SK-N-SH treated with all-trans-retinoic acid at 6 μM for 48 hours (cell line): ENCODE results near the gene PAPPA2.

Experiments used
- BACH2 ChIP-seq: fragments of 250-450 bp; sonication (Bioruptor Pico); IDR thresholded peaks from 2 replicates; pipeline ENCODE4 v1.9.0; 2021; ENCODE audit warnings: mild to moderate bottlenecking, borderline replicate concordance
- CSDC2 ChIP-seq: fragments of 250-450 bp; sonication (Bioruptor Pico); IDR thresholded peaks from 2 replicates; pipeline ENCODE4 v1.5.0; 2020; ENCODE audit warnings: mild to moderate bottlenecking, moderate library complexity
- GLIS3 ChIP-seq: fragments of 250-450 bp; sonication (Bioruptor Pico); IDR thresholded peaks from 2 replicates; pipeline ENCODE4 v1.5.0; 2020; ENCODE audit warnings: mild to moderate bottlenecking, moderate library complexity
- ISL1 ChIP-seq: fragments of 250-450 bp; sonication (Bioruptor Pico); IDR thresholded peaks from 2 replicates; pipeline ENCODE4 v2.1.2; 2022; ENCODE audit warnings: mild to moderate bottlenecking, moderate library complexity
- TOX ChIP-seq: fragments of 250-450 bp; sonication (Bioruptor Pico); IDR thresholded peaks from 2 replicates; pipeline ENCODE4 v1.8.0; 2021; ENCODE audit warnings: mild to moderate bottlenecking, moderate library complexity, borderline replicate concordance
- ZFP30 ChIP-seq: fragments of 450-650 bp; formaldehyde crosslinking; IDR thresholded peaks from 2 replicates; pipeline ENCODE4 v1.5.0; 2022; ENCODE audit warnings: mild to moderate bottlenecking, moderate library complexity
- ZNF565 ChIP-seq: fragments of 450-650 bp; formaldehyde crosslinking; conservative IDR thresholded peaks from 2 replicates; pipeline ENCODE4 v1.5.0; 2020; ENCODE audit warnings: low read depth, mild to moderate bottlenecking, moderate library complexity
- ZNF70 ChIP-seq: fragments of 450-650 bp; formaldehyde crosslinking; IDR thresholded peaks from 2 replicates; pipeline ENCODE4 v1.5.0; 2020; ENCODE audit warnings: mild to moderate bottlenecking, moderate library complexity
- TF ChIP-seq, protein P1 (sequence below): fragments of 250-450 bp; sonication (Bioruptor Pico); IDR thresholded peaks from 2 replicates; pipeline ENCODE4 v1.8.0; 2020; ENCODE audit warnings: mild to moderate bottlenecking, moderate library complexity, borderline replicate concordance
- TF ChIP-seq, protein P2 (sequence below): fragments of 250-450 bp; sonication (Bioruptor Pico); IDR thresholded peaks from 2 replicates; pipeline ENCODE4 v1.5.0; 2020; ENCODE audit warnings: mild to moderate bottlenecking, moderate library complexity

DNA sequence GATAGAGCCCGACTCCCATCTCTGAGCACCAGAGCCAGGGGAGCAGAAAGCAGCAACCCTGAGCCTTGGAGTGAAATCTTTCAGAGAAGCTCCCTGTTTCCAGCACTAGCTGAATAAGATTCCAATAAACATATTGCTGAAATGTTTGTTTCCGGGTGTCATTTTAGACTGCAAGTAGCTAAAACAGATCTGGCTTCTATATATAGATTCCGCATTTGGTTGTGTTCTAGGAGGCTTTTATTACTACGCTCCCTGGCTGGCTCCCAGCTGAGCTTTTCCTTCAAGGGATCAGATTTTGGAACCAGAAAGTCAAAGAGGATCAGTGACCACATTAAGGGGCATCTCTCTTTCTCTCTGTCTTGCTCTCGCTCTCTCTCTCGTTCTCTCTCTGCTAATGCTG lies 88.2 kb downstream of the PAPPA2 start:
- TF ChIP-seq CSDC2 (CRISPR knock-in tag) (no peak), GLIS3 (CRISPR knock-in tag) (no peak), ISL1 (CRISPR knock-in tag) (no peak), TOX (no peak), ZFP30 (CRISPR knock-in tag) (no peak), BACH2 (CRISPR knock-in tag) (no peak), ZNF70 (CRISPR knock-in tag) (no peak), ZNF565 (CRISPR knock-in tag) (no peak)
- TF ChIP-seq, protein P1, sequence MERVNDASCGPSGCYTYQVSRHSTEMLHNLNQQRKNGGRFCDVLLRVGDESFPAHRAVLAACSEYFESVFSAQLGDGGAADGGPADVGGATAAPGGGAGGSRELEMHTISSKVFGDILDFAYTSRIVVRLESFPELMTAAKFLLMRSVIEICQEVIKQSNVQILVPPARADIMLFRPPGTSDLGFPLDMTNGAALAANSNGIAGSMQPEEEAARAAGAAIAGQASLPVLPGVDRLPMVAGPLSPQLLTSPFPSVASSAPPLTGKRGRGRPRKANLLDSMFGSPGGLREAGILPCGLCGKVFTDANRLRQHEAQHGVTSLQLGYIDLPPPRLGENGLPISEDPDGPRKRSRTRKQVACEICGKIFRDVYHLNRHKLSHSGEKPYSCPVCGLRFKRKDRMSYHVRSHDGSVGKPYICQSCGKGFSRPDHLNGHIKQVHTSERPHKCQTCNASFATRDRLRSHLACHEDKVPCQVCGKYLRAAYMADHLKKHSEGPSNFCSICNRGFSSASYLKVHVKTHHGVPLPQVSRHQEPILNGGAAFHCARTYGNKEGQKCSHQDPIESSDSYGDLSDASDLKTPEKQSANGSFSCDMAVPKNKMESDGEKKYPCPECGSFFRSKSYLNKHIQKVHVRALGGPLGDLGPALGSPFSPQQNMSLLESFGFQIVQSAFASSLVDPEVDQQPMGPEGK (CRISPR knock-in tag): no peak
- TF ChIP-seq, protein P2, sequence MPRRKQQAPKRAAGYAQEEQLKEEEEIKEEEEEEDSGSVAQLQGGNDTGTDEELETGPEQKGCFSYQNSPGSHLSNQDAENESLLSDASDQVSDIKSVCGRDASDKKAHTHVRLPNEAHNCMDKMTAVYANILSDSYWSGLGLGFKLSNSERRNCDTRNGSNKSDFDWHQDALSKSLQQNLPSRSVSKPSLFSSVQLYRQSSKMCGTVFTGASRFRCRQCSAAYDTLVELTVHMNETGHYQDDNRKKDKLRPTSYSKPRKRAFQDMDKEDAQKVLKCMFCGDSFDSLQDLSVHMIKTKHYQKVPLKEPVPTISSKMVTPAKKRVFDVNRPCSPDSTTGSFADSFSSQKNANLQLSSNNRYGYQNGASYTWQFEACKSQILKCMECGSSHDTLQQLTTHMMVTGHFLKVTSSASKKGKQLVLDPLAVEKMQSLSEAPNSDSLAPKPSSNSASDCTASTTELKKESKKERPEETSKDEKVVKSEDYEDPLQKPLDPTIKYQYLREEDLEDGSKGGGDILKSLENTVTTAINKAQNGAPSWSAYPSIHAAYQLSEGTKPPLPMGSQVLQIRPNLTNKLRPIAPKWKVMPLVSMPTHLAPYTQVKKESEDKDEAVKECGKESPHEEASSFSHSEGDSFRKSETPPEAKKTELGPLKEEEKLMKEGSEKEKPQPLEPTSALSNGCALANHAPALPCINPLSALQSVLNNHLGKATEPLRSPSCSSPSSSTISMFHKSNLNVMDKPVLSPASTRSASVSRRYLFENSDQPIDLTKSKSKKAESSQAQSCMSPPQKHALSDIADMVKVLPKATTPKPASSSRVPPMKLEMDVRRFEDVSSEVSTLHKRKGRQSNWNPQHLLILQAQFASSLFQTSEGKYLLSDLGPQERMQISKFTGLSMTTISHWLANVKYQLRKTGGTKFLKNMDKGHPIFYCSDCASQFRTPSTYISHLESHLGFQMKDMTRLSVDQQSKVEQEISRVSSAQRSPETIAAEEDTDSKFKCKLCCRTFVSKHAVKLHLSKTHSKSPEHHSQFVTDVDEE (CRISPR knock-in tag): no peak
